ENCODE data around the gene SPART. TPM values are rescaled to one million over a fixed set of nuclear protein-coding genes. Genes with fewer than 3 reads are reported as not detected.

SPART gene
- polyA plus RNA-seq, 1 of the 3 experiments (the other 2 are of a cell fraction): 4.8 TPM

DNA sequence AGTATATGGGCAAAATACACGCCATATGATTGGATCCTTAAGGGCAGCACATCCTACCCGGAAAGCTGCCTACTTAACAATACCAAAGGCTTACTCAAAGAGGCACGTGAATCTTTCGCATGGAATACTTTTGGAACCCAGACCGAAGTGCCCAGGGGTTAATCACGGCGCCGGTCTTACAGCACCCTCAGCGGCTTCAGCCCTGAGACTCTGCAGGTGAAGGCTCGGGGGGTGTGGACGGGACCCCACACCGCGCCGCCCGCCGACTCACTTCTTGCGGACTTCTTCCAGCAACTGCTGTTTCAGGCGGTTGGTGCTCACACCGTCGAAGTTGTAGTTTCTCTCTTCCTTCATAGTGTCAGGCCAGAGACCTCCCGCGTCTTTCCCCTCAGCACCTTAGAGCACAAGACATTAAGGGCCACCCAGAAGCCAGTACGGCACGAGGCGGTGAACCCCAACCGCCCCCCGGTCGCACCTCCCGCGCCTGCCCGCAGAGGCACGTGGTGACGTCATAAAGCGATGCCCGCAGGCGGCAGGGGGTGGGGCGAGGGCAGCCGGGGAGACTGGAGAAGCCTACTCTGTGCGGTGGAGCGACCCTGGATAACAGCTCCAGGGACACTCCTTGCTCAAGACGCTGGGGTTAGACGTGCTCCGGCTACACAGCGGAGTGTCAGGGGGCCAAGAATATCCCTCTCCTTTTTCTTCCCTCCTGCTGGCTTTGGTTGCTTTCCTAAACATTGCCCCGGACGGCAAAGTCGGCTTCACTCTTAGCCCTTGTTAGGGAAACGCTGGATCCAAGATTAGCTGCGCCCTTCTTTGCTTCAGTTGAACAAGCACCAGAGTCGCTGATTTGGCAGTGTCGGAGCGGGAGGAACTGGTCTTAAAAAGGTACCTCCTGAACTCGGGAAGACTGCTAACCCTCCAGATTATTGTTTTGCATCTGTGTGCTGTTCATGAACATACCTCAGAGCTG is 48.5 kb downstream of the SPART start, which contains the start of gene CCDC169:
Gene CCDC169, minus strand, starts transcription at position 449 of the 973 bp plus-strand sequence. Its CDS starts 95 bp downstream, at position 354.
- no peak within 1 kb of the TSS for H3K27ac ChIP-seq (ENCODE audit: low read depth in 2 of 2, low read length in 1 of 2)
- peak; percentile 73 for DNase-seq
- peak within 1 kb of the TSS; percentile 83 for H3K4me2 ChIP-seq
- peaks cover 0 to 6% of the 10 kb centered on the region in 2 experiments; a peak in 1 of 4 replicates for H3K4me1 ChIP-seq (ENCODE audit: control insufficient read depth in 1 of 2, insufficient read depth in 2 of 2, low read depth in 1 of 2, low read length in 1 of 2)
- TF ChIP-seq POLR2AphosphoS5 (IDR thresholded peaks at IDR 0.05; ENCODE audit: low read depth, low read length): peak; percentile 59; the same call in 1 of the 2 replicates
- TF ChIP-seq, protein P1, sequence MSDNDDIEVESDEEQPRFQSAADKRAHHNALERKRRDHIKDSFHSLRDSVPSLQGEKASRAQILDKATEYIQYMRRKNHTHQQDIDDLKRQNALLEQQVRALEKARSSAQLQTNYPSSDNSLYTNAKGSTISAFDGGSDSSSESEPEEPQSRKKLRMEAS (IDR thresholded peaks at IDR 0.05; ENCODE audit: low read depth): peak; percentile 68; the same call in 1 of the 2 replicates
- TF ChIP-seq YY1 (IDR thresholded peaks at IDR 0.05; ENCODE audit: low read depth): no peak
- 0 out of 2 replicates have a peak, but pooled peaks have one; percentile 21 for TF ChIP-seq SIN3A (IDR thresholded peaks at IDR 0.05; ENCODE audit: borderline replicate concordance, low read depth, low read length)
- peak within 1 kb of the TSS; percentile 65 to 69 for H3K4me3 ChIP-seq (ENCODE audit: low read depth in 2 of 2, low read length in 1 of 2)
- POLR2A ChIA-PET: no interaction called here
- H2AFZ ChIP-seq (ENCODE audit: low read depth): peak within 1 kb of the TSS; percentile 83
- no peaks in the 10 kb centered on the region for H3K9me2 ChIP-seq
- no peaks in the 10 kb centered on the region for H3K27me3 ChIP-seq (ENCODE audit: insufficient read depth)
- H3K36me3 ChIP-seq (replicated peaks in 1 of 2; ENCODE audit: control insufficient read depth in 1 of 2, insufficient read depth in 2 of 2, low read length in 1 of 2): no peaks in the 10 kb centered on the region
- H3K9me3 ChIP-seq: no peaks in the 10 kb centered on the region
- CTCF ChIA-PET: interaction anchor here (1.1 to 6.5 kb wide), 3 partner anchors 9 to 320 kb away, joined by 3 to 43 read pairs (median 3); no protein-coding TSS in a partner anchor
- peak within 1 kb of the TSS; percentile 54 for H3K9ac ChIP-seq
- 4% methylated on average over 50 of the region's 53 CpGs for WGBS (ENCODE audit: low lambda C conversion rate)
- H3K79me2 ChIP-seq (ENCODE audit: insufficient read depth): no peaks in the 10 kb centered on the region
- H4K20me1 ChIP-seq (ENCODE audit: insufficient read depth): no peaks in the 10 kb centered on the region
- H3F3A ChIP-seq (replicated peaks; ENCODE audit: insufficient read depth): peaks cover 4% of the 10 kb centered on the region

DNA sequence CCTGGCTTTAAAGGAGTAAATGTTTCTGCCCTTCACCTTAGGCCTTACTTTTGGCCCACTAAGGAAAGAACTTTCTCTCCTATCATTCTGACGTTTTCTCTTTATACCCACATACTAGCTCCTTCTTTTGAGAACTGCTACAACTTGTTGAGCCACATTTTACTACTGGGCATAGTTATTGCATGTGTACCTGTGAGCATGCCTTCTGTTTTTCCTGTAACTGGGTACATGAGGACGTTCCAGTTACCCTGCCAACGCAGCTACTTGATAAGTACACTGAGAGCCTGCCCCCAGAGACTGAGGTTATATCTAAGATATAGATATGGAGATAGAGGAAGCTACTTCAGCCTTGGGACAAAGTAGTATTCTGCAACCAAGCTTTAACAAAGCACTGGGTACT is 52.1 kb downstream of the SPART start:
- Histone ChIP-seq H3K79me2 (ENCODE audit: insufficient read depth) (no peaks in the 10 kb centered on the region), H4K20me1 (ENCODE audit: insufficient read depth) (no peaks in the 10 kb centered on the region), H2AFZ (ENCODE audit: low read depth) (no peak overlapping the region), H3K9ac (no peak overlapping the region), H3K27me3 (ENCODE audit: insufficient read depth) (no peaks in the 10 kb centered on the region), H3K4me1 (ENCODE audit: control insufficient read depth in 1 of 2, insufficient read depth in 2 of 2, low read depth in 1 of 2, low read length in 1 of 2) (peaks cover 0 to 6% of the 10 kb centered on the region in 2 experiments; a peak in 1 of 4 replicates), H3K36me3 (replicated peaks in 1 of 2; ENCODE audit: control insufficient read depth in 1 of 2, insufficient read depth in 2 of 2, low read length in 1 of 2) (no peaks in the 10 kb centered on the region), H3K27ac (ENCODE audit: low read depth in 2 of 2, low read length in 1 of 2) (no peak overlapping the region), H3K4me3 (ENCODE audit: low read depth in 2 of 2, low read length in 1 of 2) (no peak overlapping the region), H3F3A (replicated peaks; ENCODE audit: insufficient read depth) (peaks cover 7% of the 10 kb centered on the region), H3K9me3 (peaks cover 6% of the 10 kb centered on the region), H3K4me2 (no peak overlapping the region), H3K9me2 (no peaks in the 10 kb centered on the region)
- 59% methylated on average over 3 of the region's 3 CpGs for WGBS (ENCODE audit: low lambda C conversion rate)
- CTCF ChIA-PET: interaction anchor here (1.2 to 6.5 kb wide), 3 partner anchors 10 to 18 kb away, joined by 3 to 43 read pairs (median 6); no protein-coding TSS in a partner anchor
- TF ChIP-seq NFIC (IDR thresholded peaks at IDR 0.05; ENCODE audit: borderline replicate concordance) (no peak), TCF12 (IDR thresholded peaks at IDR 0.05) (no peak), RXRA (IDR thresholded peaks at IDR 0.05; ENCODE audit: borderline replicate concordance, low read depth) (no peak), RCOR1 (IDR thresholded peaks at IDR 0.05; ENCODE audit: low read length) (no peak), YY1 (IDR thresholded peaks at IDR 0.05; ENCODE audit: low read depth) (no peak), CHD2 (IDR thresholded peaks at IDR 0.05; ENCODE audit: low read length, partially characterized antibody) (no peak), SIN3A (IDR thresholded peaks at IDR 0.05; ENCODE audit: borderline replicate concordance, low read depth, low read length) (no peak), FOXJ3 (CRISPR knock-in tag; IDR thresholded peaks at IDR 0.05) (no peak), TEAD4 (IDR thresholded peaks at IDR 0.05; ENCODE audit: borderline replicate concordance, insufficient read depth) (no peak), SMC3 (IDR thresholded peaks at IDR 0.05; ENCODE audit: low read depth, low read length) (no peak)
- TF ChIP-seq, protein P2, sequence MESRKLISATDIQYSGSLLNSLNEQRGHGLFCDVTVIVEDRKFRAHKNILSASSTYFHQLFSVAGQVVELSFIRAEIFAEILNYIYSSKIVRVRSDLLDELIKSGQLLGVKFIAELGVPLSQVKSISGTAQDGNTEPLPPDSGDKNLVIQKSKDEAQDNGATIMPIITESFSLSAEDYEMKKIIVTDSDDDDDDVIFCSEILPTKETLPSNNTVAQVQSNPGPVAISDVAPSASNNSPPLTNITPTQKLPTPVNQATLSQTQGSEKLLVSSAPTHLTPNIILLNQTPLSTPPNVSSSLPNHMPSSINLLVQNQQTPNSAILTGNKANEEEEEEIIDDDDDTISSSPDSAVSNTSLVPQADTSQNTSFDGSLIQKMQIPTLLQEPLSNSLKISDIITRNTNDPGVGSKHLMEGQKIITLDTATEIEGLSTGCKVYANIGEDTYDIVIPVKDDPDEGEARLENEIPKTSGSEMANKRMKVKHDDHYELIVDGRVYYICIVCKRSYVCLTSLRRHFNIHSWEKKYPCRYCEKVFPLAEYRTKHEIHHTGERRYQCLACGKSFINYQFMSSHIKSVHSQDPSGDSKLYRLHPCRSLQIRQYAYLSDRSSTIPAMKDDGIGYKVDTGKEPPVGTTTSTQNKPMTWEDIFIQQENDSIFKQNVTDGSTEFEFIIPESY (IDR thresholded peaks at IDR 0.05; ENCODE audit: borderline replicate concordance, low read depth): no peak
- TF ChIP-seq, protein P3, sequence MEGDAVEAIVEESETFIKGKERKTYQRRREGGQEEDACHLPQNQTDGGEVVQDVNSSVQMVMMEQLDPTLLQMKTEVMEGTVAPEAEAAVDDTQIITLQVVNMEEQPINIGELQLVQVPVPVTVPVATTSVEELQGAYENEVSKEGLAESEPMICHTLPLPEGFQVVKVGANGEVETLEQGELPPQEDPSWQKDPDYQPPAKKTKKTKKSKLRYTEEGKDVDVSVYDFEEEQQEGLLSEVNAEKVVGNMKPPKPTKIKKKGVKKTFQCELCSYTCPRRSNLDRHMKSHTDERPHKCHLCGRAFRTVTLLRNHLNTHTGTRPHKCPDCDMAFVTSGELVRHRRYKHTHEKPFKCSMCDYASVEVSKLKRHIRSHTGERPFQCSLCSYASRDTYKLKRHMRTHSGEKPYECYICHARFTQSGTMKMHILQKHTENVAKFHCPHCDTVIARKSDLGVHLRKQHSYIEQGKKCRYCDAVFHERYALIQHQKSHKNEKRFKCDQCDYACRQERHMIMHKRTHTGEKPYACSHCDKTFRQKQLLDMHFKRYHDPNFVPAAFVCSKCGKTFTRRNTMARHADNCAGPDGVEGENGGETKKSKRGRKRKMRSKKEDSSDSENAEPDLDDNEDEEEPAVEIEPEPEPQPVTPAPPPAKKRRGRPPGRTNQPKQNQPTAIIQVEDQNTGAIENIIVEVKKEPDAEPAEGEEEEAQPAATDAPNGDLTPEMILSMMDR (IDR thresholded peaks at IDR 0.05): no peak
- TF ChIP-seq, protein P4, sequence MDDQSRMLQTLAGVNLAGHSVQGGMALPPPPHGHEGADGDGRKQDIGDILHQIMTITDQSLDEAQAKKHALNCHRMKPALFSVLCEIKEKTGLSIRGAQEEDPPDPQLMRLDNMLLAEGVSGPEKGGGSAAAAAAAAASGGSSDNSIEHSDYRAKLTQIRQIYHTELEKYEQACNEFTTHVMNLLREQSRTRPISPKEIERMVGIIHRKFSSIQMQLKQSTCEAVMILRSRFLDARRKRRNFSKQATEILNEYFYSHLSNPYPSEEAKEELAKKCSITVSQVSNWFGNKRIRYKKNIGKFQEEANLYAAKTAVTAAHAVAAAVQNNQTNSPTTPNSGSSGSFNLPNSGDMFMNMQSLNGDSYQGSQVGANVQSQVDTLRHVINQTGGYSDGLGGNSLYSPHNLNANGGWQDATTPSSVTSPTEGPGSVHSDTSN (IDR thresholded peaks at IDR 0.05): no peak
- DNase-seq: no peak
- POLR2A ChIA-PET: no interaction called here

Data from SK-N-SH (cell line).